Limb (tissue), 2 donors: ENCODE measurements around the gene CLEC6A.
"Not testable (repeated sequence)": the region's sequence is repeated elsewhere in the genome, so short reads cannot be mapped to it uniquely, and the experiment has no call there.

Experiments used
- DNase-seq, 2 donors: peaks; one replicate each; pipeline ENCODE4 v3.0.0-alpha.2; 2016; ENCODE audit errors: extremely low spot score in 2 of 2

The CLEC6A gene

GRCh38 chr12:8455727-8456360 is at the start of gene CLEC6A:
Gene CLEC6A (plus strand): TSS chr12:8455962. CDS start chr12:8456112, 150 bp downstream.
- no peak for DNase-seq

GRCh38 chr12:8419576-8419975 is 36.2 kb upstream of the CLEC6A start:
- DNase-seq: not testable (repeated sequence)

- DNase-seq: no peak
Observed at GRCh38 chr12:8420506-8420905, 35.3 kb upstream of the CLEC6A start.

GRCh38 chr12:8444536-8445278 is 11.1 kb upstream of the CLEC6A start:
- not testable (repeated sequence) for DNase-seq

GRCh38 chr12:8445731-8446130 is 10.0 kb upstream of the CLEC6A start:
- no peak for DNase-seq

- DNase-seq: no peak
Observed at GRCh38 chr12:8446642-8447547, 8.9 kb upstream of the CLEC6A start.

- DNase-seq: no peak
Observed at GRCh38 chr12:8449355-8449859, 6.4 kb upstream of the CLEC6A start.

- DNase-seq: no peak
Observed at GRCh38 chr12:8452036-8452435, 3.7 kb upstream of the CLEC6A start.

GRCh38 chr12:8453021-8453513 is 2.7 kb upstream of the CLEC6A start:
- DNase-seq: no peak

- DNase-seq: no peak
Observed at GRCh38 chr12:8453796-8454195, 2.0 kb upstream of the CLEC6A start.

- DNase-seq: no peak
Observed at GRCh38 chr12:8455271-8455670, 491 bp upstream of the CLEC6A start.

GRCh38 chr12:8461426-8461825 is 5.7 kb downstream of the CLEC6A start:
- DNase-seq: no peak

- DNase-seq: no peak
Observed at GRCh38 chr12:8465301-8465996, 9.7 kb downstream of the CLEC6A start.

GRCh38 chr12:8466241-8466640 is 10.5 kb downstream of the CLEC6A start:
- DNase-seq: no peak

GRCh38 chr12:8471090-8471489 is 15.3 kb downstream of the CLEC6A start:
- no peak for DNase-seq

GRCh38 chr12:8475508-8476203 is 19.9 kb downstream of the CLEC6A start:
- no peak for DNase-seq

GRCh38 chr12:8482571-8483061 is 26.9 kb downstream of the CLEC6A start:
- DNase-seq: no peak

GRCh38 chr12:8483079-8483478 is 27.3 kb downstream of the CLEC6A start:
- DNase-seq: no peak

GRCh38 chr12:8491646-8492530 is 36.1 kb downstream of the CLEC6A start:
- no peak for DNase-seq
